ENCODE results near the gene SNAP47.

SNAP47 gene

DNA sequence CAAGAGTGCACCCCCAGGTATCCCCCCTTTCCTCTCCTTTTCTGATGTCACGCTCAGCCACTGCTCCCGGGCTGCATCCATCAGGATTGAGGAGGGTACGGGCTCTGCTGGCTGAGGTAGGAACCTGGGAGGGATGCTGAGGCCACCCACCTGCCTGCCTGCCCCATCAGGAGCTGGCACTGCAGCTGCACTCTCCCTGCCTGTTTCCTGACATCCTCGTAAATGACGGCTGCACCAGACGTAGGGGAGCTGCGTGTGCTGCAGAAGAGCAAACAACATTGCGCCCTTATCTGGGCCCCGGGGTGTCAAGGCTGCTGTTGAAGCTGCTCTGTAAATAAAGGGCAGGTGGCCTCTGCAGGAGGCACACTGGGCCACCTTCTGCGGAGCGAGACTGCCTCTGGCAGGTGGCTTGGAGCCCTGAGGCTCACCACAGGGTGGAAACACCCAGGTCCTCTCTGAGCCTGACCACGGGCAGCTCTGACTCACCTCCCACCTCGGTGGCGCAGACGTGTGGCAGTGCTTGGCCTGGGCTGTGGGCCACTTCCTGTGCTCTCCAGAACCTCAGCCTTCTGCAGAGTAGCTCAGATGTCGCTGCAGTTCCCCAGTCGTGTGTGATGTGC, 30.9 kb downstream of the SNAP47 start:
- no peak overlapping the region for H3K4me2 ChIP-seq (ENCODE audit: low read length)

GRCh38 chr1:227766653-227767277, 31.5 kb downstream of the SNAP47 start:
- no peaks in the 10 kb centered on the region for H3K9me2 ChIP-seq (replicated peaks; ENCODE audit: control insufficient read depth, low read length)
- H3K9me3 ChIP-seq (ENCODE audit: control insufficient read depth, insufficient read depth, low read length) = no peaks in the 10 kb centered on the region
- no peak overlapping the region for H3K27ac ChIP-seq (ENCODE audit: low read depth, low read length)
- H3K79me2 ChIP-seq (ENCODE audit: control insufficient read depth, low read length) = peaks cover 2% of the 10 kb centered on the region; the same call in 1 of the 2 replicates
- TF ChIP-seq, protein P1, sequence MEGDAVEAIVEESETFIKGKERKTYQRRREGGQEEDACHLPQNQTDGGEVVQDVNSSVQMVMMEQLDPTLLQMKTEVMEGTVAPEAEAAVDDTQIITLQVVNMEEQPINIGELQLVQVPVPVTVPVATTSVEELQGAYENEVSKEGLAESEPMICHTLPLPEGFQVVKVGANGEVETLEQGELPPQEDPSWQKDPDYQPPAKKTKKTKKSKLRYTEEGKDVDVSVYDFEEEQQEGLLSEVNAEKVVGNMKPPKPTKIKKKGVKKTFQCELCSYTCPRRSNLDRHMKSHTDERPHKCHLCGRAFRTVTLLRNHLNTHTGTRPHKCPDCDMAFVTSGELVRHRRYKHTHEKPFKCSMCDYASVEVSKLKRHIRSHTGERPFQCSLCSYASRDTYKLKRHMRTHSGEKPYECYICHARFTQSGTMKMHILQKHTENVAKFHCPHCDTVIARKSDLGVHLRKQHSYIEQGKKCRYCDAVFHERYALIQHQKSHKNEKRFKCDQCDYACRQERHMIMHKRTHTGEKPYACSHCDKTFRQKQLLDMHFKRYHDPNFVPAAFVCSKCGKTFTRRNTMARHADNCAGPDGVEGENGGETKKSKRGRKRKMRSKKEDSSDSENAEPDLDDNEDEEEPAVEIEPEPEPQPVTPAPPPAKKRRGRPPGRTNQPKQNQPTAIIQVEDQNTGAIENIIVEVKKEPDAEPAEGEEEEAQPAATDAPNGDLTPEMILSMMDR (IDR thresholded peaks at IDR 0.05; ENCODE audit: low read depth, low read length, poor library complexity, severe bottlenecking) = no peak
- TF ChIP-seq EZH2phosphoT487 (IDR thresholded peaks at IDR 0.05; ENCODE audit: borderline replicate concordance, low read length) = no peak
- H3K36me3 ChIP-seq (ENCODE audit: control insufficient read depth, low read length) = peaks cover 28% of the 10 kb centered on the region
- no peak overlapping the region for H3K4me3 ChIP-seq (ENCODE audit: low read length)
- H3K27me3 ChIP-seq (ENCODE audit: control insufficient read depth, low read length) = no peaks in the 10 kb centered on the region
- H3K4me2 ChIP-seq (ENCODE audit: low read length) = no peak overlapping the region
- H3F3A ChIP-seq (ENCODE audit: control insufficient read depth, insufficient read depth) = no peaks in the 10 kb centered on the region
- H3K4me1 ChIP-seq (ENCODE audit: control insufficient read depth, low read length) = peaks cover 3% of the 10 kb centered on the region
- peaks cover 6% of the 10 kb centered on the region; the same call in 1 of the 2 replicates for H4K20me1 ChIP-seq (ENCODE audit: control insufficient read depth, insufficient read depth, low read depth, low read length)

More for the DNA sequence above, 30.9 kb downstream of the SNAP47 start:
- Histone ChIP-seq H3K9me3 (ENCODE audit: control insufficient read depth, insufficient read depth, low read length) (no peaks in the 10 kb centered on the region), H3K27ac (ENCODE audit: low read depth, low read length) (no peak overlapping the region), H3K4me3 (ENCODE audit: low read length) (no peak overlapping the region), H3K36me3 (ENCODE audit: control insufficient read depth, low read length) (peaks cover 34% of the 10 kb centered on the region), H4K20me1 (ENCODE audit: control insufficient read depth, insufficient read depth, low read depth, low read length) (peaks cover 6% of the 10 kb centered on the region; the same call in 1 of the 2 replicates), H3K27me3 (ENCODE audit: control insufficient read depth, low read length) (no peaks in the 10 kb centered on the region), H3F3A (ENCODE audit: control insufficient read depth, insufficient read depth) (no peaks in the 10 kb centered on the region), H3K4me1 (ENCODE audit: control insufficient read depth, low read length) (peaks cover 3% of the 10 kb centered on the region), H3K9me2 (replicated peaks; ENCODE audit: control insufficient read depth, low read length) (no peaks in the 10 kb centered on the region), H3K79me2 (ENCODE audit: control insufficient read depth, low read length) (peaks cover 2% of the 10 kb centered on the region; the same call in 1 of the 2 replicates)
- TF ChIP-seq EZH2phosphoT487 (IDR thresholded peaks at IDR 0.05; ENCODE audit: borderline replicate concordance, low read length) = no peak
- TF ChIP-seq, protein P1 (IDR thresholded peaks at IDR 0.05; ENCODE audit: low read depth, low read length, poor library complexity, severe bottlenecking) = no peak

DNA sequence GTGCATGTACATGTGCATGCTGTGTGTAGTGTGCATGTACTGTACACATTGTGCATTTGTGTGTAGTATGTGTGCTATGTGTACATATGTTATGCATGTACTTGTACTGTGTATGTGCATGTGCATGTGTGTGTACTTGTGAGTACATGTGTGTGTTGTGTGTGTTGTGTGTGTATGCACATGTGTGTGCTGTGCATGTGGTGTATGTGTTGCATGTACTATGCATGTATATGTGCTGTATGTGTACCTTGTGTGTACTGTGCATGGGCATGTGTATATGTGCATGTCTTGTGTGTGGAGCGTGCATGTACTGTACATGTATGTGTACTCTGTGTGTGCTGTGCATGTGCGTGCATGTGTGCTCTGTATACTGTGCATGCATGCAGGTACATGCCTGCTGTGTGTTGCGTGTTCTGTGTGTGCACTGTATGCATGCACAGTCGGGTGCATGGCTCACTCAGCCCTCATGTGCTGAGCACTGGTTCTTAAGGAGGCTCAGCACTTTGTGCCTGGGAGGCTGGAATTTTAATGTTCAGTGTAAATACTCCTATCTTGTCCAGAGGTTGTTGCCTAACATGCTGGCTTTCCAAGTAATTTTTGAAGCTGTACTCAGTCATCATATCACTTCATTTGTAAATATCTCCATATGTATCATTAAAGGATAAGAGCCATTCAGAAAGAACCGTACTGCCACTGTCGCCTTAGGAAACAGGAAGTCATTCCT, 32.3 kb downstream of the SNAP47 start:
- Histone ChIP-seq H3K27ac (ENCODE audit: low read depth, low read length) (no peak overlapping the region), H3K4me1 (ENCODE audit: control insufficient read depth, low read length) (peaks cover 2% of the 10 kb centered on the region), H3K36me3 (ENCODE audit: control insufficient read depth, low read length) (peaks cover 24% of the 10 kb centered on the region), H3K4me3 (ENCODE audit: low read length) (no peak overlapping the region), H3K9me2 (replicated peaks; ENCODE audit: control insufficient read depth, low read length) (no peaks in the 10 kb centered on the region), H3K27me3 (ENCODE audit: control insufficient read depth, low read length) (no peaks in the 10 kb centered on the region), H3K79me2 (ENCODE audit: control insufficient read depth, low read length) (peaks cover 2% of the 10 kb centered on the region; the same call in 1 of the 2 replicates), H4K20me1 (ENCODE audit: control insufficient read depth, insufficient read depth, low read depth, low read length) (peaks cover 6% of the 10 kb centered on the region; the same call in 1 of the 2 replicates), H3K4me2 (ENCODE audit: low read length) (no peak overlapping the region), H3F3A (ENCODE audit: control insufficient read depth, insufficient read depth) (no peaks in the 10 kb centered on the region), H3K9me3 (ENCODE audit: control insufficient read depth, insufficient read depth, low read length) (no peaks in the 10 kb centered on the region)
- no peak for TF ChIP-seq EZH2phosphoT487 (IDR thresholded peaks at IDR 0.05; ENCODE audit: borderline replicate concordance, low read length)
- TF ChIP-seq, protein P1 (IDR thresholded peaks at IDR 0.05; ENCODE audit: low read depth, low read length, poor library complexity, severe bottlenecking) = no peak
